Left ventricle myocardium inferior (tissue), 1 donor: ENCODE measurements around the gene FGFR3. TPM values are rescaled to one million over a fixed set of nuclear protein-coding genes. Genes with fewer than 3 reads are reported as not detected.

Source experiments
- DNase-seq: peaks from one replicate; pipeline ENCODE4 v3.0.0-alpha.2; 2020
- H3K27ac ChIP-seq: fragments of 200-600 bp; replicated peaks from 2 replicates; pipeline ENCODE4 v1.8.0; 2021
- H3K27me3 ChIP-seq: fragments of 200-600 bp; 2 replicates; pipeline ENCODE4 v1.8.0; 2021; ENCODE audit warnings: low read depth
- H3K36me3 ChIP-seq: fragments of 200-600 bp; 2 replicates; pipeline ENCODE4 v1.8.0; 2021
- H3K4me1 ChIP-seq: fragments of 200-600 bp; 2 replicates; pipeline ENCODE4 v1.8.0; 2021
- H3K4me3 ChIP-seq: fragments of 200-600 bp; 2 replicates; pipeline ENCODE4 v1.8.0; 2021; ENCODE audit warnings: mild to moderate bottlenecking, moderate library complexity
- H3K9me3 ChIP-seq: fragments of 200-600 bp; replicated peaks from 2 replicates; pipeline ENCODE4 v1.8.0; 2021
- intact Hi-C: fragments of 100-400 bp; cut with micrococcal nuclease; formaldehyde crosslinking; loops from one replicate; pipeline ENCODE4 v1.11.0; 2022
- total RNA-seq: library from RNA; stranded (reverse); fragmentation: NEBNext Ultra II Directional; extraction: Animal tissue kit (Norgen Biotek cat#: 25700); gene quantifications from one replicate; pipeline ENCODE4 v1.2.1, GENCODE V29; 2021
- TF ChIP-seq, protein P1 (sequence below): fragments of 200-600 bp; IDR thresholded peaks from 2 replicates; pipeline ENCODE4 v1.8.0; 2021; ENCODE audit warnings: antibody characterized with exemption, mild to moderate bottlenecking, borderline replicate concordance
- donor health status: DM: no; HTN: yes; CAD: no; lungs with severe emphysema.

The FGFR3 gene
- total RNA-seq, 1 donor from 2014 or later: 3.5 TPM

DNA sequence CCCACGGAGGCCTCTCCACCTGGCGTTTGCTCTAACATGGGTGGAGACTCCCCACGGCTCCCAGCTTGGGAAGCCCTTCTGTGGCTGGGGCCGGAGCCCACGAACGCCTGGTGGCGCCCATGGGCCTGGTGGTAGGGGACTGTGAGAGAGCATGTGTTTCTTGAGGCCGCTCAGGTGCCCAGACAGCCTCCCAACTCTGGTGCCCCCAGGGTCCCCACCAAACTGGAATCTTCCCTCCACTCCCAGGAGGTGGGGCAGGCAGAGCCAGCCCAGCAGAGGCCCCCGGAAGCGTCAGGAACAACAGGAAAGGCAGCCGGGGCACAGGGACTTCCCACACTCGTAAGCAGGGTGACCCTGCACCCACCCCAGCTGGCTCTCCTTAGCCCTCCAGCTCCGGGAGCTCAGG is 33.3 kb upstream of the FGFR3 start:
- no peak for DNase-seq
- no peak overlapping the region for H3K4me3 ChIP-seq
- intact Hi-C loops: no loop called here
- H3K27me3 ChIP-seq: peaks cover 4% of the 10 kb centered on the region
- H3K36me3 ChIP-seq: no peaks in the 10 kb centered on the region
- TF ChIP-seq, protein P1, sequence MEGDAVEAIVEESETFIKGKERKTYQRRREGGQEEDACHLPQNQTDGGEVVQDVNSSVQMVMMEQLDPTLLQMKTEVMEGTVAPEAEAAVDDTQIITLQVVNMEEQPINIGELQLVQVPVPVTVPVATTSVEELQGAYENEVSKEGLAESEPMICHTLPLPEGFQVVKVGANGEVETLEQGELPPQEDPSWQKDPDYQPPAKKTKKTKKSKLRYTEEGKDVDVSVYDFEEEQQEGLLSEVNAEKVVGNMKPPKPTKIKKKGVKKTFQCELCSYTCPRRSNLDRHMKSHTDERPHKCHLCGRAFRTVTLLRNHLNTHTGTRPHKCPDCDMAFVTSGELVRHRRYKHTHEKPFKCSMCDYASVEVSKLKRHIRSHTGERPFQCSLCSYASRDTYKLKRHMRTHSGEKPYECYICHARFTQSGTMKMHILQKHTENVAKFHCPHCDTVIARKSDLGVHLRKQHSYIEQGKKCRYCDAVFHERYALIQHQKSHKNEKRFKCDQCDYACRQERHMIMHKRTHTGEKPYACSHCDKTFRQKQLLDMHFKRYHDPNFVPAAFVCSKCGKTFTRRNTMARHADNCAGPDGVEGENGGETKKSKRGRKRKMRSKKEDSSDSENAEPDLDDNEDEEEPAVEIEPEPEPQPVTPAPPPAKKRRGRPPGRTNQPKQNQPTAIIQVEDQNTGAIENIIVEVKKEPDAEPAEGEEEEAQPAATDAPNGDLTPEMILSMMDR: no peak
- H3K4me1 ChIP-seq: peaks cover 27% of the 10 kb centered on the region
- H3K9me3 ChIP-seq: no peaks in the 10 kb centered on the region
- H3K27ac ChIP-seq: peak overlapping the region; percentile 67

DNA sequence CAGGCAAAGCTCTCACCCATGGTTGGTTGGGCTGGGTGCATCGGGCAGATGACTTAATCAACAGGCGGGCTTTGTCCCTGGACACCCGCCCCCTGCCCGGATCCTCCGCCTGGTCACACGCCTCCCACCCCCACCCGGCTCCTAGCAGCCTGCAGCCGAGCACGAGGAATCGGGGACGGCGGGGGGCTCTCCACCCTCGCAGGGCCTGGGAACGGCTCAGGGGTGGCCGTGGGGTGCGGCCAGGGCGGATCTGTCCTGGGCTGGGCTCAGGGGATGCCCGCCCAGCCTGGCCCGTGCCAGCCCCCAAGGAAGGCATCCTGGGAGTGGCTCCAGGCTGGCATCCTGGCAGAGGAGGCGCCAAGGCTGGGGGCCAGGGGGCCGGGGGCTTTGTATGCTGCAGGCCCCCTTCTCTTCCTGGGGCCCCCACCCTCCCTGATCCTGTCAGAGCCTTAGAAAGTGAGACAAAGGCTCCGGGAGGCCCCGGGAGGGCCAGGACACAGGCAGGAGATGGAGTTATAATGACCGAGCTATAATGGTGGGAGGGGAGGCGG is 32.5 kb upstream of the FGFR3 start:
- TF ChIP-seq, protein P1: no peak
- peaks cover 27% of the 10 kb centered on the region for H3K4me1 ChIP-seq
- intact Hi-C loops: no loop called here
- H3K27ac ChIP-seq: peak overlapping the region; percentile 67
- no peak overlapping the region for H3K4me3 ChIP-seq
- no peaks in the 10 kb centered on the region for H3K9me3 ChIP-seq
- no peak for DNase-seq
- peaks cover 4% of the 10 kb centered on the region for H3K27me3 ChIP-seq
- H3K36me3 ChIP-seq: no peaks in the 10 kb centered on the region

DNA sequence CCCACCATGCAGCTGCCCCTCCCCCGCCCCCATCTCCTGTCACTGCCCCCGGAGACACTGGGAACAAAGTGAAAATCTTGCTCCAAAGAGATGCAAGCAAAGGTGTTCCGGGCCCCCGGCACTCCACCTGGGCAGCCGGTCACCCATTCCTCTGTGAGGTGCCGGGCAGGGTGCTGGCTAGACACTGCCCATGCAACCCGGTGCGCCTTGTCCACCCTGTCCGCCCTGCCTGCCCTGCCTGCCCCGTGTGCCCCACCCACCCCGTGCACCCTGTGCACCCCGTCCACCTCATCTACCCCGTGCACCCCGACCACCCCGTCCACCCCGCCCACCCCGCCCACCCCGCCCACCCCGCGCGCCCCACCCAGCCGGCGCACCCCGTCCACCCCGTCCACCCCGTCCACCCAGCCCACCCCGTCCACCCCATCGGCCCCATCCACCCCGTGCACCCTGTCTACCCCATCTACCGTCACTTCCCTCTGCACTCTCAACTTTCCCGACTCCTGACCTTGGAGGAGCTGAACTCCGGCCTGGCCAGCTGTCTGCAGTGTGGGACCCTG is 31.9 kb upstream of the FGFR3 start:
- H3K27ac ChIP-seq: peak overlapping the region; percentile 67
- H3K4me1 ChIP-seq: peaks cover 27% of the 10 kb centered on the region
- DNase-seq: no peak
- no peak overlapping the region for H3K4me3 ChIP-seq
- H3K27me3 ChIP-seq: peaks cover 4% of the 10 kb centered on the region
- intact Hi-C loops: no loop called here
- no peaks in the 10 kb centered on the region for H3K36me3 ChIP-seq
- H3K9me3 ChIP-seq: no peaks in the 10 kb centered on the region
- TF ChIP-seq, protein P1: no peak

DNA sequence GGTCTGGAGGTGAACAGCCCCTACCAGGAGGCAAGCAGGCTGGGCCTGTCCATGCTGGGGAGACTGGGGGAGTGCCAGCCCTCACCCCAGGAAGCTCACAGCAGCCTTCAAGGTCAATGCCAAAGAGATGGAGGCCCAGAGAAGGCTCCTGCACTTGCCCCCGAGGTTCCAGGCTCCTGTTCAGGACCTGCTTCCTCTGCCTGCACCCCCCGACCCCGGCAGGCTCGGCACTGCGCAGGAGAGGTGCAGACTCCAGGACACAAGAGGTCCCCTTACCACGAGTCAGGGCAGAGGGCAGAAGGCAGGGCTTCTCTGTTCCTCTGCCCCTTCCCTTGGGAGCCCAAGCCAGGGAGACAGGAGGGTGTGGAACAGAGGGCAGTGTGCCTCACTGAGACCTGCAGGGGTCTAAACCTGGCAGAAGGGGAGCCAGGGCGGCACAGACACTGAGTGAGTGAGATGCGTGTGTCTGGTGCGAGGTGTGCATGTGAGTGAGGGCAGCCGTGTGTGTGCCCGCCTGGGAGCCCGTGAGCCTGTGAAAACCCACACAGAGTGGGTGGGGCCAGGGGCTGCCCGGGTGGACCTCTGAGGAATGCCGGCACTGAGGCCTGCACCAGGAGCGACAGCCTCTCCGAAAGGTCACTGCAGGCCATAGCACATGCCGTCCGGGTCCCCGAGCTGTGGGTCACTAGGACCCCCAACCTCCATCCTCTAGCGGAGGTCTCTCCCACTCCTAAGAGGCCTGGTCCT is 30.7 kb upstream of the FGFR3 start:
- H3K9me3 ChIP-seq: no peaks in the 10 kb centered on the region
- intact Hi-C loops: no loop called here
- peaks cover 13% of the 10 kb centered on the region for H3K27me3 ChIP-seq
- H3K27ac ChIP-seq: no peak overlapping the region
- no peak overlapping the region for H3K4me3 ChIP-seq
- TF ChIP-seq, protein P1: no peak
- no peak for DNase-seq
- H3K4me1 ChIP-seq: peaks cover 36% of the 10 kb centered on the region
- H3K36me3 ChIP-seq: no peaks in the 10 kb centered on the region

DNA sequence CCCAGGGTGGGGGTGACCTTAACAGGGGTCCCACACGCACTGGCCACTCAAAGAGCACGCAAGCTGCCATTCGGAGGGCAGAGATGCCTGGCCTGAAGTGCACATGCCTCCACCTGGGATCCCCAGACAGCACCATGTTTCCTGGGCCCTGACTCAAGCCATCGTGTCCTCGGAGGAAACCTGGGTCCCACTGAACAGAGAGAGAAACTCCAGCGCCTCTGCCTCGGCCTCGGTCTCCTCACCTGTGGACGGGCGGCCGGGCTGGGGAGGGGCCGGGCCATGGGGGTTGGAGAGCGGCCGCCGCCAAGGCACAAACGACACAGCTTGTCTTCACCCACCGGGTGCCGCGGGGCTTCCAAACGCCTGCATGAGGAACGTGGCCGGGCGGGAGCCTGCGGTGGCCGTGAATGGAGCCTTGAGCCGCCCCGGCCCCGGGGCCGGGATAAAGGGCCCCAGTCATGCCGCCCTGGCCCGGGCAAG is 30.0 kb upstream of the FGFR3 start:
- intact Hi-C loops: no loop called here
- no peaks in the 10 kb centered on the region for H3K9me3 ChIP-seq
- no peaks in the 10 kb centered on the region for H3K36me3 ChIP-seq
- peaks cover 36% of the 10 kb centered on the region for H3K4me1 ChIP-seq
- TF ChIP-seq, protein P1: no peak
- H3K4me3 ChIP-seq: peak overlapping the region; percentile 49
- H3K27ac ChIP-seq: no peak overlapping the region
- no peak for DNase-seq
- H3K27me3 ChIP-seq: peaks cover 15% of the 10 kb centered on the region
